CD4-positive, alpha-beta T cell treated with Interleukin-4 for 1 hour (primary cell): ENCODE data around the gene FAM20C.
A peak's percentile ranks its signal among the peaks of the same experiment; 100 is the strongest.

Source experiments
- DNase-seq, 2 donors: peaks; one replicate each; pipeline ENCODE4 v3.0.0-alpha.2; 2020 to 2022

FAM20C gene

GRCh38 chr7:191981-192649 is at the start of gene FAM20C:
TSS of gene FAM20C (plus strand) at chr7:192571. CDS start at chr7:193200, 629 bp downstream.
- peak; percentile 33 to 51 for DNase-seq

DNA sequence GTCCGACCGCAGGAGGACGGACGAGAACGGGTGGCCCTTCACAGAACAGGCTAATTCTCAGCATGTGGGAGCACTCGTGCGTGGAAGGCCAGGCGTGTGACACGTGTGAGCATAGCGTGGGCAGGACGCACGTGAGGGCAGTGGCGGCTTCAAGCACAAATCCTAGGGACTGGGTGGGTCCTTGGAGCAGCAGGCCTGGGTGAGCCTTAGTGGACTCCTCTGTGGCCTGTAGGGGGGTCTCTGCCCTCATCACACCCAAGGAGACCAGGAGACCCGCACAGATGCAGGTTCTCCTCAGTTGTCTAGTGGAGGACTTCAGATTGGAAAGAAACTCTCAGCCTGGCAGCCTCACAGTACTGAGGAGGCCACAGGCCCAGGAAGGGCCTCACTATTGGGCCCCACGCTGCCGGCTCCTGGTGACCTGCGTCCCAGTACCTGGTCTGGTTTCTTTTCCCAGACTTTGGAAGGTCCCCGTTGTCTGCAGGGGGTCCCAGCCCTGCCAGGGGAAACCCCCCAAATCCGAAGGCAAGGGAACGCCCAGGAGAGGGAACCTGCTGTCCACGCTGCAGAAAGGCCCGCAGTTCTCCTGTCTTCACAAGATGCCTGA is 49.1 kb upstream of the FAM20C start:
- no peak for DNase-seq

DNA sequence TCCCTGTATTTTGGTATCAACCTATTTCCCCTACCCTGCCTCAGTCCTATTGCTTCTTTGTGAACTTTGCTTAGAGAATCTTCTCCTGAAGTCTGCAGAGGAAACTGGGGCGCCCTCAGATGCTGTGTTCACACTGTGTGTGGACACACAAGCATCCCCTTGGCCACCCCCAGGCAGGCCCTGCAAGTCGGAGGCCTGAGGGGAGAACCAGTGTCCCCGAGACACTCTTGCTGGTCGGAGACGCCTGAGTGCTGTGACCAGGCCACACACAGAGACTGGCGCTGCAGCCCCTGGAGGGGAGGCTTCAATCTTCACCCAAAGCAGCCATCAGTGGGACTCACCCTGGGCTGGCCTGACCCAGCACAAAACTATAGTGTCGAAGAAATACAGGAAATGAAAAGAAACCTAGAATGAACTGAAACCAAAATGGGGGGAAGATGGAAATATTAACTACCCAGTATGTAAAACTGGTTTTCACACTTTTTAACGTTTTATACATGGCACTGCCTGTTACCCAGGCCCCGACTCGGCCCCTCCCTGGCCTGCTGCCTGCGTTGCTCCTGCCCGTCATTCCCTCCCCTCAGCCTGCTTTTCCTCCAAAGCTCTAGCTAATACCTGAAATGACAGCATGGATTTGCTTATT is 48.4 kb upstream of the FAM20C start:
- DNase-seq, result no peak

DNA sequence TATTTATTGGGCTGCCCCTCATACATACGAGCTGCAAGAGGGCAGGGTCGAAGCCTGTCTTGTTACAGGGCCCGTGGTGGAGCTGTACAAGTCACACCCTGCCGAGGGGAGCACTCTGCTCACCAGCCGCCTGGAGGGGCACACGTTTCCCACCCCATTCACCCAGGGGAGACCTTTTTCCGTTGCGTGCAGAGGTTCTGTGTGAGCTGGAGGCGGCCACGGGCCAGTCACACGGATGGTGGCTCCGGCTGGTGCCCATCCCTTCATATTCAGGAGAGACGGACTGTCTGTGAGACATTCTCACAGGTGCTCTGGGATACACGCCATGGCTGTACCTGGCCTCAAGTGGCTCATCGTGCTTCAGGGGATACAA is 47.9 kb upstream of the FAM20C start:
- no peak for DNase-seq

DNA sequence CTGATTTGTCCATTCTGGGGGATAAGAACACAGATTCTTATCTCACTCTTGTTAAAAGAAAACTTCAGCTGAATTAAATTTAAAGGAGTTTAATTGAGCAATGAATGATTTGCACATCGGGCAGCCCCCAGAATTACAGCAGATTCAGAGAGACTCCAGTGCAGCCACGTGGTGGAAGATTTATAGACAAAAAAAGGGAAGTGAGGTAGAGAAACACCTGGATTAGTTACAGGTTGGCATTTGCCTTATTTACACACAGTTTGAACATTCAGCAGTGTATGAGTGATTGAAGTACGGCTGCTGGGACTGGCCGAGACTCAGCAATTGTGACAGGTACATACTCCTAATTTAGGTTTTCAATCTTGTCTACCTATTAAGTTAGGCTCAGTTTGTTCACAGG is 46.5 kb upstream of the FAM20C start:
- DNase-seq, result no peak

- DNase-seq, result peak in 1 of 2 donors; percentile 9
Observed at GRCh38 chr7:148543-148931, 43.8 kb upstream of the FAM20C start.

DNA sequence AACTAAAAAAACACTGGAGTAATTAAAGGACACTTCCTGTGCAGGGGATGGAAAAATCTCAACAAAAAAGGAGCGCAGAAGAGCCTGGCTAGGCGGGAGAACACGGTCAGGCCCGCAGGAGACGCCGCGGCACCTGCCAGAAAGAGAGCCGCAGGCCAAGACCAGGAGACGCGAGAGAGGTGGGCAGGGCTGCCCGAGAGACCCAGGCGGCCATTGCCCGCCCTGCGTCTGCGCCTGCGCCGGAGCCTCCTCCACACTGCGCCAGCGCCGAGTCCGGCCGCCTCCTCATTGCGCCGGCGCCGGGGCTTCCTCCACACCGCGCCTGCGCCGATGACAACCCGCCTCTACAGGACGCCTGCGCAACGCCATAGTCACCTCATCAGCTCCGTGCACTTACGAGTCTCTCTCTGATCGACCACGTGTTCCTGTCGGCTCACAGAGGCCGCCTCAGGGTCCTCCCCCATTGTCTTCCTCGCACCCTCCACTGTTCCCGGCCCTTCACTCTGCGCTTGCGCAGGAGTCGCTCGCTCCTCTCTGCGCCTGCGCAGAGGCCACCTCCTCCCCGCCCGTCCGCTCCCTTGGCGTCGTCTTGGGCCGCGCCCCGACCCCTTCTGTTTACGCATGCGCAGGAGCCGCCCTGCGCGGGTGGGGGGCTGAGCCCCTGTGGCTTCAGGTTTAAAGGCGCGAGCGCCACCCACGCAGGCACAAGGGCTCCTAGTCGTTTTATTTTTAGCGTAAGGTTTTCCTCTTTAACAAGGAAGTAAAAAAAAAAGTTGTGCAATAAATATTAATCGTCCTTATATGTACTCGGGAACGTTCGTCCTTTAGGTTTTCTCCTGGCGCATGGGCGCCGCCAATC is 43.2 kb upstream of the FAM20C start:
- peak; percentile 98 to 99 for DNase-seq

GRCh38 chr7:149791-150636 is 42.4 kb upstream of the FAM20C start:
- peak in 1 of 2 donors; percentile 52 for DNase-seq

- DNase-seq, result peak in 1 of 2 donors; percentile 61
Observed at GRCh38 chr7:150811-151221, 41.6 kb upstream of the FAM20C start.

- DNase-seq, result no peak
Observed at GRCh38 chr7:151346-152050, 40.9 kb upstream of the FAM20C start.

- no peak for DNase-seq
Observed at GRCh38 chr7:152702-153391, 39.5 kb upstream of the FAM20C start.

DNA sequence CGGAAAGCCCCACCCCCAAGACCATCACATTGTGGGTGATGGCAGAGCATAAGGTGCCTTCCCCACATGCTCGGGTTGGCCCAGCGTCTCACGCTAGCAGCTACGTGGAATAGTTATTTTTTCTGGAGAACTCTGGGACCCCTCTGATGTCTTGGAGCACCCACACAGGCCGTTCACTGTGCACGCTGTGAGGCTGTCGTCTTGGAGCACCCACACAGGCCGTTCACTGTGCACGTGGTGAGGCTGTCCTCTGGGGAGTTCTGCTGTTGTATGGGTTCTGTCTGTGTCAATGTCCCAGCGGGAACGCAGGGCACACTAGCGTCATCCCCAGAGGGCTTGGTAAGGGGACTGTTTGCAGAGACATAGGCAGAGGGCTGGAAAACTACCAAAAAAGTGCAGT is 38.8 kb upstream of the FAM20C start:
- no peak for DNase-seq

DNA sequence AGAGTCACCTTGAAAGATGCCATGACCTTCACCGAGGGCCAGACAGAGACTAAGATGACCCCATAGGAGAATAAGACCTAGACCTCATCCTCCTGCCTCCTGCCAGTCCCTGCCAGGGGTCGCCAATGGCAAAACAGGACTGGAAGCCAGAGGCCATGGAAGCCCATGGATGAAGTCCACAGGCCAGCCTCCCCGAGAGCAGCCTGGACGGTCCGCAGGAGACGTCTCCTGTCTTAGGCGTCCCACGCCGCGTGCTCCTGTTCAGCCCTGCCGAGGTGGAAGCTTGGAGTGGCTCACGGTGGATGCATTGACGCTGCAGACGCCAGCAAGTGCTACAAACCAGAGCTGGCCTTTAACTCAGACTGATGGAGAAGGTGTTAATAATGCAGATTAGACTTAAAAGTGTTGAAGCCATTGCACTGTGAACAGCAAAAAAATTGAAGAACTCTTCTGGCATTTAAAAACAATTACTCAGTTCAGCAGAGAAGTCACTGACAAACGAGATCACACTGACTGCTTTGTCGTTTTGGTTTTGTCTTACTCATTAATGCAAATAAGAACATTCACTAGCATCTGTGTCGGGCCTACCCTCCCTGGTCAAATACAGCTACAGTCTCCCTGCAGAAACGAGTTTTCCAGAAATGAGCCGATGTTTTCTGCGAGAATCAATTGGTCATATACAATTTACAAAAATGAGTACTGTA is 38.1 kb upstream of the FAM20C start:
- DNase-seq, result no peak

DNA sequence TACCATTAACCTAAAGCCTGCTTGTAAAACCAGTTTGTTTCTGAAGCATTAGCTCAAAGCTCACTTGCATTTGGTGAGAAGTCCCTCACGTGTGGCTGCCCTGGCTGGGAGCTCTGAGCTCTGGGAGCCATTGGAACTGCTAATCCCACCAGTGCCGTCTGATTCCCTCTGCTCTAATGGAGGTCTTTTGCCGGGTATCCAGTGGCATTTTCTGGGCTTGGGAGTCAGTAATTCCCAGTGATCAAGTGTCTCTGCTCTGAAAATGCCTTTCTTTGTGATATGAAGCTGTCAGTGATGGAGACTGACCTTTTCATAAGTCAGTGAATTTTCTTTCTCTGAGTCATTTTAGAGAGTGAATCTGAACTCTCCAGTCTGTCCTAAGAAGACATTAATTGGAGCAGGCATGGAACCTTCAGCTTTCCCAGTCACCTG is 36.9 kb upstream of the FAM20C start:
- no peak for DNase-seq

DNA sequence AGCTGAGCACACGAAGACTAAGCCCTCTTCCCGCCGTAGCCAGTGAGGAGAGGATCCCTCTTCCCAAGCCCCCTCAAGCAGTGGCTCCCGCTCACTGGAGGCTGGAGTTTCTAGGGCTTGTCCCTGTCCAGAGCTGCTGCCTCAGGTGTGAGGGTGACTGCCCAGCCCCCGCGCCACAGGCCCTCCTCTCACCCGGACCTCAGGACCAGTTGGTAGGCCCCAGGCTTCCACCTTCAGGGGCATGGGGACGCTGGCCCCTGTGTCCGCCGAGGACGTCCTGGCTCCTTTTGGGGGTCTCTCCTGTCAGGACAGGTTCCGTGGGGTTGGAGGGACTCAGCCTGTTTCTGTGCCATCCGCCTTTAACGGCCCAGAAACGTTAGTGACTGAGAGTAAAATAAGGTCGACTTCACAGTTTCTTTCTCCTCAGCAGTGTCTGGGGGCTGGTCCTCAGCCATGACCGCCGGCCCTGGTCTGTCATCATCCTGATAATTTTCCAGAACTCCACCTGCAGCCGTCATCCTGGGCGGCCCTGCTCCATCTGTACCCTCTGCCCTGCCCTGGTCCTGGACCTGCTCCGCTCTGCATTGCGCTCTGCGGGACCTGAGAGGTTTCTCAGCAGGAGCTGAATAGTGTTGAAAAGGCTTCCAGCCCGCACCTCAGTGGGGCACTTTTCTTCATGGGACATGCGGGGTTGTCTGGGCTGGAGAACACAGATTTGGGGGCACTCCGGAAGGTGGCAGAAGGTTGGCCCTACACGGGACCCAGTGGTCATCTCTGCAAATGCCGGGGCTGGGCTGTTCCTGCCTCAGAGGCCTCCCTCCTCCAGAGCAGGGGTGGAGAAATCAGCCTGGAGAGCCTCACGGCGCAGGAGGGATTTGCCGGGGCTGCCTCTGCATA is 36.0 kb upstream of the FAM20C start:
- DNase-seq, result no peak

DNA sequence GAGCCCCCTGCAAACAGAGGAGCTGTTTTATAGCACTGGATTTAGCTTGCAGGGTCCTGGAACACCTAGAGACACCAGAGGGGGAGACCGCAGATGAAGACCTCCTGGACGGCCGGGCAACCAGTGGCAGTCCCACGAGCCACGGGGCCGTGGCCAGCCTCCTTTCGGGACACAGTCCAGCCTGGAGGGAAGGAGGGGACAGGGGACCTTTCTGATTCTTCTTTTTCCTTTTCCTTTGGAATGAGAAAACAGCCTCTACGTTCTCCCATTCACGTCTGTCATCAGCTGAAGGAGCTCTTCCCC is 35.4 kb upstream of the FAM20C start:
- DNase-seq, result no peak

GRCh38 chr7:157771-158625 is 34.4 kb upstream of the FAM20C start:
- no peak for DNase-seq

GRCh38 chr7:158771-159170 is 33.6 kb upstream of the FAM20C start:
- no peak for DNase-seq
